Vagina (tissue), 2 donors: ENCODE data around the gene CFL2. TPM values are rescaled to one million over a fixed set of nuclear protein-coding genes. Genes with fewer than 3 reads are reported as not detected.

Experiments
- DNase-seq, 2 donors: peaks; one replicate each; pipeline ENCODE4 v3.0.0-alpha.2; 2017; ENCODE audit errors: extremely low spot score in 2 of 2
- H3K27ac ChIP-seq: fragments of 200-600 bp; sonication (generic); one replicate; pipeline ENCODE4 v1.5.1; 2019
- H3K27me3 ChIP-seq: fragments of 200-600 bp; sonication (generic); one replicate; pipeline ENCODE4 v1.5.1; 2019
- H3K36me3 ChIP-seq, 2 donors: fragments of 200-600 bp; sonication (generic); one replicate each; pipeline ENCODE4 v1.5.1; 2017 to 2019
- H3K4me1 ChIP-seq: fragments of 200-600 bp; sonication (generic); one replicate; pipeline ENCODE4 v1.5.1; 2019
- H3K4me3 ChIP-seq, 2 donors: fragments of 200-600 bp; sonication (generic); 1 replicate in 1 of 2; 2 replicates in 1 of 2; pipeline ENCODE4 v1.5.1; 2016 to 2019
- H3K9me3 ChIP-seq: fragments of 200-600 bp; sonication (generic); one replicate; pipeline ENCODE4 v1.5.1; 2019
- CTCF ChIP-seq, 3 experiments: fragments of 450-650 bp in 2 of 3; fragments of 200-600 bp in 1 of 3; sonication (generic) in 1 of 3; IDR thresholded peaks; one replicate each; pipeline ENCODE4 v1.5.1; 2017 to 2019; ENCODE audit warnings: antibody characterized with exemption in 3 of 3, mild to moderate bottlenecking in 2 of 3, moderate library complexity in 2 of 3
- POLR2A ChIP-seq, 2 donors: fragments of 450-650 bp; IDR thresholded peaks; one replicate each; pipeline ENCODE4 v1.6.1; 2017; ENCODE audit warnings: antibody characterized with exemption in 2 of 2, mild to moderate bottlenecking in 2 of 2, moderate library complexity in 2 of 2
- POLR2AphosphoS5 ChIP-seq, 2 donors: sonication (generic); formaldehyde crosslinking; IDR thresholded peaks; one replicate each; pipeline ENCODE4 v1.9.0; 2017; ENCODE audit warnings: antibody characterized with exemption in 2 of 2, mild to moderate bottlenecking in 2 of 2, low read depth in 1 of 2; ENCODE audit not compliant: insufficient read depth in 1 of 2
- intact Hi-C: fragments of 100-400 bp; cut with DNase I; formaldehyde crosslinking; loops from one replicate; pipeline ENCODE4 v1.15.1; 2023
- total RNA-seq: library from RNA; depleted of rRNA; stranded (reverse); fragments of >200 nt; gene quantifications from one replicate; pipeline ENCODE4 v1.2.3, GENCODE V29; 2016

CFL2 gene
- total RNA-seq, result 67.8 TPM

- H3K27ac ChIP-seq, result peak within 1 kb of the TSS; percentile 96
- peaks cover 0 to 5% of the 10 kb centered on the region in 2 donors for H3K36me3 ChIP-seq
- no peak for DNase-seq
- intact Hi-C loops, result no loop called here
- H3K4me3 ChIP-seq, result peak within 1 kb of the TSS; percentile 81
- H3K4me1 ChIP-seq, result peaks cover 20% of the 10 kb centered on the region
- H3K27me3 ChIP-seq, result no peaks in the 10 kb centered on the region
- TF ChIP-seq POLR2AphosphoS5 (IDR thresholded peaks at IDR 0.05; ENCODE audit: insufficient read depth in 1 of 2, low read depth in 1 of 2), result peak in 1 of 2 donors; percentile 85
- TF ChIP-seq CTCF (IDR thresholded peaks at IDR 0.05), result no peak
- peak in 1 of 2 donors; percentile 66 for TF ChIP-seq POLR2A (IDR thresholded peaks at IDR 0.05)
- H3K9me3 ChIP-seq, result no peaks in the 10 kb centered on the region
Measured at GRCh38 chr14:34714320-34715126, at the start of gene CFL2. Gene CFL2, minus strand, starts transcription at chr14:34714593. Its CDS starts 53 bp downstream, at chr14:34714540.

GRCh38 chr14:34755215-34755614 lies 40.8 kb upstream of the CFL2 start:
- intact Hi-C loops, result no loop called here
- no peak for DNase-seq
- Histone ChIP-seq H3K9me3 (no peaks in the 10 kb centered on the region), H3K4me3 (no peak overlapping the region), H3K27ac (no peak overlapping the region), H3K36me3 (peaks cover 0 to 10% of the 10 kb centered on the region in 2 donors), H3K4me1 (no peaks in the 10 kb centered on the region), H3K27me3 (no peaks in the 10 kb centered on the region)
- TF ChIP-seq POLR2AphosphoS5 (IDR thresholded peaks at IDR 0.05; ENCODE audit: insufficient read depth in 1 of 2, low read depth in 1 of 2) (no peak), POLR2A (IDR thresholded peaks at IDR 0.05) (no peak), CTCF (IDR thresholded peaks at IDR 0.05) (no peak)

- DNase-seq, result no peak
- no peaks in the 10 kb centered on the region for H3K9me3 ChIP-seq
- H3K27me3 ChIP-seq, result no peaks in the 10 kb centered on the region
- no peak overlapping the region for H3K27ac ChIP-seq
- H3K4me1 ChIP-seq, result no peaks in the 10 kb centered on the region
- intact Hi-C loops, result no loop called here
- no peak overlapping the region for H3K4me3 ChIP-seq
- TF ChIP-seq POLR2AphosphoS5 (IDR thresholded peaks at IDR 0.05; ENCODE audit: insufficient read depth in 1 of 2, low read depth in 1 of 2), result no peak
- peaks cover 0 to 6% of the 10 kb centered on the region in 2 donors for H3K36me3 ChIP-seq
Measured at GRCh38 chr14:34754687-34755086, 40.3 kb upstream of the CFL2 start.

- no peak overlapping the region for H3K27ac ChIP-seq
- intact Hi-C loops, result no loop called here
- no peaks in the 10 kb centered on the region for H3K36me3 ChIP-seq
- no peak for DNase-seq
- no peaks in the 10 kb centered on the region for H3K9me3 ChIP-seq
- no peaks in the 10 kb centered on the region for H3K27me3 ChIP-seq
- TF ChIP-seq POLR2AphosphoS5 (IDR thresholded peaks at IDR 0.05; ENCODE audit: insufficient read depth in 1 of 2, low read depth in 1 of 2), result no peak
- no peak for TF ChIP-seq CTCF (IDR thresholded peaks at IDR 0.05)
- TF ChIP-seq POLR2A (IDR thresholded peaks at IDR 0.05), result no peak
- H3K4me3 ChIP-seq, result no peak overlapping the region
- H3K4me1 ChIP-seq, result no peaks in the 10 kb centered on the region
Measured at GRCh38 chr14:34750670-34751069, 36.3 kb upstream of the CFL2 start.

- Histone ChIP-seq H3K4me3 (no peak overlapping the region), H3K4me1 (no peaks in the 10 kb centered on the region), H3K36me3 (no peaks in the 10 kb centered on the region), H3K9me3 (no peaks in the 10 kb centered on the region), H3K27ac (no peak overlapping the region), H3K27me3 (no peaks in the 10 kb centered on the region)
- TF ChIP-seq POLR2A (IDR thresholded peaks at IDR 0.05) (no peak), POLR2AphosphoS5 (IDR thresholded peaks at IDR 0.05; ENCODE audit: insufficient read depth in 1 of 2, low read depth in 1 of 2) (no peak), CTCF (IDR thresholded peaks at IDR 0.05) (no peak)
- no peak for DNase-seq
- intact Hi-C loops, result no loop called here
Measured at GRCh38 chr14:34750233-34750632, 35.8 kb upstream of the CFL2 start.
